Left lung (tissue), 10 donors: ENCODE data around the gene DRC7. TPM values are rescaled to one million over a fixed set of nuclear protein-coding genes. Genes with fewer than 3 reads are reported as not detected.

ENCODE experiments used
- ATAC-seq: fragments of 200-7000 bp; cut with Tn5 transposase; one replicate; pipeline ENCODE4 v1.9.1; 2020; ENCODE audit warnings: moderate library complexity
- DNase-seq, 4 donors: peaks; one replicate each; pipeline ENCODE4 v3.0.0-alpha.2; 2013 to 2020
- H3K27ac ChIP-seq, 2 donors: fragments of 200-600 bp; sonication (generic) in 1 of 2; one replicate each; pipeline versions ENCODE4 v1.5.0 to v1.8.0; 2020 to 2021
- H3K27me3 ChIP-seq, 2 donors: fragments of 200-600 bp; sonication (generic) in 1 of 2; one replicate each; pipeline versions ENCODE4 v1.5.0 to v1.8.0; 2020 to 2021
- H3K36me3 ChIP-seq, 2 donors: fragments of 200-600 bp; sonication (generic) in 1 of 2; one replicate each; pipeline versions ENCODE4 v1.5.0 to v1.8.0; 2020 to 2021
- H3K4me1 ChIP-seq, 2 donors: fragments of 200-600 bp; one replicate each; pipeline ENCODE4 v1.8.0; 2021
- H3K4me3 ChIP-seq, 2 donors: fragments of 200-600 bp; sonication (generic) in 1 of 2; one replicate each; pipeline versions ENCODE4 v1.5.0 to v1.8.0; 2020 to 2021; ENCODE audit warnings: mild to moderate bottlenecking in 1 of 2
- H3K9me3 ChIP-seq, 2 donors: fragments of 200-600 bp; sonication (generic) in 1 of 2; one replicate each; pipeline versions ENCODE4 v1.5.0 to v1.8.0; 2020 to 2021
- intact Hi-C, 2 donors: fragments of 100-400 bp; cut with DNase I; formaldehyde crosslinking; loops; one replicate each; pipeline versions ENCODE4 v1.11.2 to v1.14.2; 2022
- microRNA-seq, 2 donors: library from miRNA; unstranded; fragments of <30 nt; microRNA quantifications; one replicate each; pipeline ENCODE4, GENCODE V29; 2019
- polyA plus RNA-seq, 6 donors: library from polyadenylated mRNA; unstranded; fragments of 120-200 nt; gene quantifications; one replicate each; pipeline ENCODE4 v1.2.1, GENCODE V29; 2013; ENCODE audit not compliant: insufficient read length in 6 of 6
- total RNA-seq, 2 donors: library from RNA; stranded (reverse); fragmentation: NEBNext Ultra II Directional; extraction: Animal tissue kit (Norgen Biotek cat#: 25700); gene quantifications; one replicate each; pipeline ENCODE4 v1.2.1, GENCODE V29; 2021
- TF ChIP-seq, protein P1 (sequence below), 2 donors: fragments of 200-600 bp; sonication (generic) in 1 of 2; IDR thresholded peaks; one replicate each; pipeline versions ENCODE4 v1.5.0 to v1.8.0; 2021; ENCODE audit warnings: antibody characterized with exemption in 2 of 2
- donor health status: DM: no; HTN: yes; CAD: no.
- donor health status: DM: no; HTN: no; CAD: no.

DRC7 gene
- total and polyA plus RNA-seq, 8 donors = 0.52 to 4.3 (median 2.4) TPM

DNA sequence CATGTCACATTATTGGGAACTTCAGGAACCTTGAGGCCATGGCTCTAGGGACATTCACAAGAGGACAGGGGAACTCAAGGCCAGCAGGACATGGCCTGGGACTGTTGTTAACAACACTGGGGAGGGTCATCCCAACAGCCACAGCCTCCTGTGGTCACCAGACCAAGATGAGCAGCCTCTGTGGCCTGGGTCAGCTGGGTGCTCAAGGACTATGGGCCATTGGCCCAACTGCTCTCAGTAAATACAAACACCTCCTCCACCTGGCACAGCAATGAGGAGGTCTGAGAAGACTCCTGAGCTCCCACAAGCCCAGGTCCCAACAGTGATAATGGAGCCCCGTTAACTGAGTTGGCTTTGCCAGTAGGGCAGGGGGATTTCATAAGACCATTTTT, 86.7 kb downstream of the DRC7 start:
- no peaks in the 10 kb centered on the region for H3K4me1 ChIP-seq
- ATAC-seq = no peak
- H3K27ac ChIP-seq = no peak overlapping the region
- no peaks in the 10 kb centered on the region for H3K27me3 ChIP-seq
- TF ChIP-seq, protein P1, sequence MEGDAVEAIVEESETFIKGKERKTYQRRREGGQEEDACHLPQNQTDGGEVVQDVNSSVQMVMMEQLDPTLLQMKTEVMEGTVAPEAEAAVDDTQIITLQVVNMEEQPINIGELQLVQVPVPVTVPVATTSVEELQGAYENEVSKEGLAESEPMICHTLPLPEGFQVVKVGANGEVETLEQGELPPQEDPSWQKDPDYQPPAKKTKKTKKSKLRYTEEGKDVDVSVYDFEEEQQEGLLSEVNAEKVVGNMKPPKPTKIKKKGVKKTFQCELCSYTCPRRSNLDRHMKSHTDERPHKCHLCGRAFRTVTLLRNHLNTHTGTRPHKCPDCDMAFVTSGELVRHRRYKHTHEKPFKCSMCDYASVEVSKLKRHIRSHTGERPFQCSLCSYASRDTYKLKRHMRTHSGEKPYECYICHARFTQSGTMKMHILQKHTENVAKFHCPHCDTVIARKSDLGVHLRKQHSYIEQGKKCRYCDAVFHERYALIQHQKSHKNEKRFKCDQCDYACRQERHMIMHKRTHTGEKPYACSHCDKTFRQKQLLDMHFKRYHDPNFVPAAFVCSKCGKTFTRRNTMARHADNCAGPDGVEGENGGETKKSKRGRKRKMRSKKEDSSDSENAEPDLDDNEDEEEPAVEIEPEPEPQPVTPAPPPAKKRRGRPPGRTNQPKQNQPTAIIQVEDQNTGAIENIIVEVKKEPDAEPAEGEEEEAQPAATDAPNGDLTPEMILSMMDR (IDR thresholded peaks at IDR 0.05) = no peak
- peaks cover 0 to 49% of the 10 kb centered on the region in 2 donors for H3K36me3 ChIP-seq
- H3K9me3 ChIP-seq = no peaks in the 10 kb centered on the region
- intact Hi-C loops = loop anchor here in 1 of 2 donors (10.0 kb wide), 1 partner anchor 83 kb away; no protein-coding TSS in a partner anchor
- DNase-seq = peak in 1 of 4 donors; percentile 18
- no peak overlapping the region for H3K4me3 ChIP-seq

Small RNA genes within 50 kb of the gene (microRNA-seq; reads per million reads assigned to microRNA genes)
- gene MIR6772 = 0 to 0.14 reads per million in 2 donors

Other genes with a start within 250 kb of the DRC7 start
- 10 to 100 TPM; 48.6 to 51.5 TPM for gene CIAPIN1, start 247.4 kb upstream of the DRC7 start, total RNA-seq
- 10 to 100 TPM; 64.9 to 87.7 (median 81.4) TPM for gene CIAPIN1, start 247.4 kb upstream of the DRC7 start, polyA plus RNA-seq
- 10 to 100 TPM; 47.3 to 48.8 TPM for gene COQ9, start 247.3 kb upstream of the DRC7 start, total RNA-seq
- 10 to 100 TPM; 56.9 to 67.8 (median 61.2) TPM for gene COQ9, start 247.3 kb upstream of the DRC7 start, polyA plus RNA-seq
- gene POLR2C, start 232.1 kb upstream of the DRC7 start, total RNA-seq = 10 to 100 TPM; 76.5 to 85.2 TPM
- 10 to 100 TPM; 71.0 to 85.9 (median 81.9) TPM for gene POLR2C, start 232.1 kb upstream of the DRC7 start, polyA plus RNA-seq
- gene DOK4, start 208.3 kb upstream of the DRC7 start, total RNA-seq = 100 to 1,000 TPM in 1 of 2 donors, 10 to 100 TPM in 1; 41.8 to 108 TPM
- gene DOK4, start 208.3 kb upstream of the DRC7 start, polyA plus RNA-seq = 10 to 100 TPM; 27.7 to 34.4 (median 30.0) TPM
- 1 to 10 TPM; 5.2 to 9.3 TPM for gene CCDC102A, start 158.2 kb upstream of the DRC7 start, total RNA-seq
- gene CCDC102A, start 158.2 kb upstream of the DRC7 start, polyA plus RNA-seq = 10 to 100 TPM; 11.5 to 18.4 (median 15.4) TPM
- gene ADGRG5, start 152.2 kb upstream of the DRC7 start, total RNA-seq = under 1 TPM; 0.92 to 0.99 TPM
- 1 to 10 TPM in 1 of 6 donors, under 1 TPM in 5; 0.58 to 1.3 (median 0.72) TPM for gene ADGRG5, start 152.2 kb upstream of the DRC7 start, polyA plus RNA-seq
- gene ADGRG1, start 66.2 kb upstream of the DRC7 start, total RNA-seq = 10 to 100 TPM; 53.2 to 78.4 TPM
- 10 to 100 TPM; 17.3 to 23.1 (median 18.9) TPM for gene ADGRG1, start 66.2 kb upstream of the DRC7 start, polyA plus RNA-seq
- gene ADGRG3, start 26.5 kb upstream of the DRC7 start, total RNA-seq = 10 to 100 TPM in 1 of 2 donors, 1 to 10 TPM in 1; 1.1 to 29.8 TPM
- gene ADGRG3, start 26.5 kb upstream of the DRC7 start, polyA plus RNA-seq = 1 to 10 TPM in 4 of 6 donors, under 1 TPM in 2; 0.70 to 1.9 (median 1.1) TPM
- 10 to 100 TPM; 16.6 to 20.1 TPM for gene KATNB1, start 41.0 kb downstream of the DRC7 start, total RNA-seq
- gene KATNB1, start 41.0 kb downstream of the DRC7 start, polyA plus RNA-seq = 10 to 100 TPM; 11.7 to 15.2 (median 14.0) TPM
- gene KIFC3, start 107.7 kb downstream of the DRC7 start, total RNA-seq = 10 to 100 TPM; 68.7 to 96.8 TPM
- 10 to 100 TPM; 41.4 to 69.8 (median 54.8) TPM for gene KIFC3, start 107.7 kb downstream of the DRC7 start, polyA plus RNA-seq